ENCODE measurements around the gene TOMM70.
"Not testable (repeated sequence)": the region's sequence is repeated elsewhere in the genome, so short reads cannot be mapped to it uniquely, and the experiment has no call there.

The TOMM70 gene

GRCh38 chr3:100361897-100362296 is 39.0 kb downstream of the TOMM70 start:
- DNase-seq: no peak

- DNase-seq: no peak
Measured at GRCh38 chr3:100360757-100361496, 40.0 kb downstream of the TOMM70 start.

- no peak for DNase-seq
Measured at GRCh38 chr3:100359035-100359434, 41.9 kb downstream of the TOMM70 start.

GRCh38 chr3:100358413-100358812 is 42.5 kb downstream of the TOMM70 start:
- no peak for DNase-seq

- DNase-seq: peak; percentile 54 to 81
Measured at GRCh38 chr3:100354850-100355249, 46.0 kb downstream of the TOMM70 start.

DNA sequence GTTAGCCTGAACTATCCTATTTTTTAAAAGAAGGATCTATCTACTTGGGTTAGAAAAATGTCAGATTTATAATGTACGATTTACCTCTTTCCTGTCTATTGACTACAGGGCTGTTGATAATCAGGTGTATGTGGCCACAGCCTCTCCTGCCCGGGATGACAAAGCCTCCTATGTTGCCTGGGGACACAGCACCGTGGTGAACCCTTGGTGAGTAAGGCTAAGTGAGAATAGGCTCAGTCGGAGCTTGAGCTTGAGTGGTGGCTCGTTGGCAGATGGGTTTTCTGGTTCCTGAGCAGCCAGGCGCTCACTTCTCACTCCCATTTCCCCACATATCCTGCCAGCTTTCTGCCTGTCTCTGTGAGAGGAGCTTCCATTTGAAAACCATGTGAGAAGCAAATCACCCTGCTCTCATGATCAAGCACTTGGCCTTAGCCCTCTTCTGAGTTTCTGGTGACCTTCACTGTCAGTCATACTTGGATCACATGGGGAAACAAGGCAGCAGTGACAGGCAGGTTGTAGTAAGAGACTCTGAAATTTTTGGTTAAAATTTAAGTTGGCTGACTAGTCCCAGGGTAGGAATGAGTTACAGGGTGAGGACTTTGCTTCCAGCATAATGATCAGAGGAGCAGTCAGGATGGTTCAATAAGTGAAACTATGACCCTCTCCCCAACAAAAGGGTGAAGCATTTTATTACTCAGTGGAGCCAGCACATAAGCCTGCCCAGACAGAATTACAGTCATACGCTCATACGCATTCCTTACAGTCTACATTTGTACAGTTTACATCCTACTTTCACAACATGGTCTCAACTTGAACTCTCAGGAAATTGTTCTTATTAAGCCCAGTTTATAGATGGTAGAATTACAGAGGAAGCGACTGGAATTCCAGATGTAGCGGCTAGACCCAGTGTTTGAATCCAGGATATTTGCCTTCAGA is 48.3 kb downstream of the TOMM70 start:
- no peak for DNase-seq

DNA sequence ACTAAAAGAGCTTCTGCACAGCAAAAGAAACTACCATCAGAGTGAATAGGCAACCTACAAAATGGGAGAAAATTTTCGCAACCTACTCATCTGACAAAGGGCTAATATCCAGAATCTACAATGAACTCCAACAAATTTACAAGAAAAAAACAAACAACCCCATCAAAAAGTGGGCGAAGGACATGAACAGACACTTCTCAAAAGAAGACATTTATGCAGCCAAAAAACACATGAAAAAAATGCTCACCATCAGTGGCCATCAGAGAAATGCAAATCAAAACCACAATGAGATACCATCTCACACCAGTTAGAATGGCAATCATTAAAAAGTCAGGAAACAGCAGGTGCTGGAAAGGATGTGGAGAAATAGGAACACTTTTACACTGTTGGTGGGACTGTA is 49.1 kb downstream of the TOMM70 start:
- DNase-seq: not testable (repeated sequence)

DNA sequence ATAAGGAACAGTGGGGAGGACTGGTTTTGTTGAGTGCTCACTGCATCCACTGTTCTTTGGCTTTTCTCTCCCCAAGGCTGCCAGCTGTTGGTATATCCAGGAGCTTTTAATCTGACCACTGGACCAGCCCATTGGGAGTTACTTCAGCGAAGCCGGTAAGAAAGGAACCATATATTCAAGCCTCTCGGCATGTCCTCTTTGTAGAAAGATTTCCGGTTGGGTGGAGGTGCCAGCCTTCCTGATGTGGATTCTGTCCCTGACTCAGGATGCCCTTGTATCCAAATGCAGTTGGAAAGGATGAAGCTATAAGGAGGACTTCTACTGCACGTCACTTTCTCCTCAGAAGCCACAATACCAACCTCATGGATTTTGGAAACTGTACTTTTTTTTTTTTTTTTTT is 52.2 kb downstream of the TOMM70 start:
- no peak for DNase-seq

DNA sequence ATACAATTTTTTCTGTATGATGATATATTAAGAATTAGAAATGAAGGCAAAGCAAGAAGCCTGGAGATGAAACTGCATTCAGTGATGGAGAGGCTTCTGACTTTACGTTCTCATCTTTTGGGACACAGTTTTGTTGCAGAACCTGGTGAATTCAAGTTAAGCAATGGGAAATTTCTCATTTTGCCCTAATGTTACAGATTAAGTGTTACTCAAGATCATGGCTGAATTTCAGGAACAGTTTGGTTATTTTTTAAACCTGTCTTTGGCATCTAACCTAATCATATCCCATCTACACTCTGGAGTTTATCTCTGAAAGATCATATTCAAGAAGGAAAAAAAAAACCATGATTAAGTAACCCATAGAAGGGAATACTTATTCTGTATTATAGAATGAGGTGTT is 60.4 kb downstream of the TOMM70 start:
- no peak for DNase-seq

DNA sequence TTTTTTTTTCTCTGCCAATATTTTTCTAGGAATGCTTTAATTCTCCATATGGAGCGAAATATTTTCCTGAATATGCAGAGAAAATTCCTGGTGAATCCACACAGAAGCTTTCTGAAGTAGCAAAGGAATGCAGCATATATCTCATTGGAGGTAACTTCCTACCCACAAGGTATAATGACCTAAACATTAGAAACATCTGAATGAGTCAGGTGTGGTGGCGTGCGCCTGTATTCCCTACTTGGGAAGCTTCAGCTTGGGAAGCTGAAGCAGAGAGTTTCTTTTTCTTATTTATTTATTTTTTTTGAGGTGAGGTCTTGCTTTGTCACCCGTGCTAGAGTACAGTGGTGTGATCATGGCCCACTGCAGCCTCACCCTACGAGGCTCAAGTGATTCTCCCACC is 61.1 kb downstream of the TOMM70 start:
- no peak for DNase-seq

DNA sequence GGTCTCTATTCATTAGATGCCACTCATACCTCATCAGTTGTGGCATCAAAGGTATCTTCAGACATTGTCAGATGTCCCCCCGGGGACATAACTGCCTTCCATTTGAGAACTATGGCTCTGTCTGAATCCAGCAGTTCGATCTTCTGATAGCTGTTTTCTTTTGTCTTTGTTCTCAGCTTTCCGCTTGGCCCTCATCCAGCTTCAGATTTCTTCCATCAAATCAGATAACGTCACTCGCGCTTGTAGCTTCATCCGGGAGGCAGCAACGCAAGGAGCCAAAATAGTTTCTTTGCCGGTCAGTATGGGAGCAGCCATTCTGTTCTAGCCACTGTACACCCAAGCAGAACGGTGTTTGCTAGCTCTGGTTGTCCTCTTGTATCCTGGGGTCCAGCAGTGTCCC is 62.0 kb downstream of the TOMM70 start:
- DNase-seq: no peak

DNA sequence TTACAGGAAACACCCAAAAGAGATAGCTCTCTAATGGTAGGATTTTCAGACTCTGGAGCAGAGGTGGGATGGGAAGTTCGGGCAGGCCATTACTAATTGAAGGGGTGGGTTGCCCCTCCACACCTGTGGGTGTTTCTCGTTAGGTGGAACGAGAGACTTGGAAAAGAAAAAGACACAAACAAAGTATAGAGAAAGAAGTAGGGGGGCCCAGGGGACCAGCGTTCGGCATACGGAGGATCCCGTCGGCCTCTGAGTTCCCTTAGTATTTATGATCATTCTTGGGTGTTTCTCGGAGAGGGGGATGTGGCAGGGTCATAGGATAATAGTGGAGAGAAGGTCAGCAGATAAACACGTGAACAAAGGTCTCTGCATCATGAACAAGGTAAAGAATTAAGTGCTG is 64.7 kb downstream of the TOMM70 start:
- DNase-seq: not testable (repeated sequence)

- DNase-seq: peak in 1 of 2 experiments; percentile 43
Measured at GRCh38 chr3:100335434-100335833, 65.5 kb downstream of the TOMM70 start.

DNA sequence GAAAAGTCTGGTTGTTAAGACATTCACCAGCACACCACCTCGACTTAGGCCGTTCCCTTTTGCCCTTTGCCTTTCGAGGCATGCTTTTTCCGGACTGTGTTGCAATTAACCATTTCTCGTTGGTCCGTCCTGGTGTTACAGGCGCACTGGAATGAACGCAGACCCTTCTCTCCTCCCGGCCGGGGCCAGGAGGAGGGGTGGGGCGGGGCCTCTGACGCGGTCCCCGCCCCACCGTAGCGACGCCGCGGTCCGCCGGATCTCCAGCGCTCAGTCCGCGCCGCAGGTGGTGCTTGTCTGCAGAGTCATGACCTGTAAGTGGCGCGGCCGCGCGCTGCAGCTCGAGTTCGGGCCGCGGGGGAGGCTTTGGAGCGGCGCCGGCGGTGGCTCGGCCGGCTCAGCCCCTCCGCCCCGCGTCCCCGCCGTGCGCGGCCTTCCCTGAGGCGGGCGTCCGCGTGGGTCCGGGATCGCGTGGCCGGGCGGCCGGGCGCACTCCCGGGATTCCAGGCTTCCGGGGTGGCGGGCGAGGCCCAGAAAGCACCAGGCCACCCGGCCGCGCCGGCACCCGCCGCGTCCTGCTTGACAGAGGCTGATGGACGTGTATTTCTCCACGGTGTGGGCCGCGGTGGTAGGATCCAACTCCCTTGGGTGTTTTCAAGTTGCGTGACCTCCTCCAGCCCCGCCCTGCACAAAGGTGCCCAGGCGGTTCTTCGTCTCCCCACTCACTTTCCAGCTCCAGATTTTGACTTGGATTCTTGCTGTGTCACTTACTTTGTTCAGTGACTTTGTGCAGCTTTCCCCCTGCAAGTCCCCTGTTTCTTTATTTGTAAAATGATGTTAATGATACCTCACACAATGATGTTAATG is 66.2 kb downstream of the TOMM70 start, which contains the start of gene NIT2:
TSS of gene NIT2 (plus strand) at position 270 of the 864 bp plus-strand sequence. CDS start at position 305, 35 bp downstream.
- peak; percentile 65 to 83 for DNase-seq

DNA sequence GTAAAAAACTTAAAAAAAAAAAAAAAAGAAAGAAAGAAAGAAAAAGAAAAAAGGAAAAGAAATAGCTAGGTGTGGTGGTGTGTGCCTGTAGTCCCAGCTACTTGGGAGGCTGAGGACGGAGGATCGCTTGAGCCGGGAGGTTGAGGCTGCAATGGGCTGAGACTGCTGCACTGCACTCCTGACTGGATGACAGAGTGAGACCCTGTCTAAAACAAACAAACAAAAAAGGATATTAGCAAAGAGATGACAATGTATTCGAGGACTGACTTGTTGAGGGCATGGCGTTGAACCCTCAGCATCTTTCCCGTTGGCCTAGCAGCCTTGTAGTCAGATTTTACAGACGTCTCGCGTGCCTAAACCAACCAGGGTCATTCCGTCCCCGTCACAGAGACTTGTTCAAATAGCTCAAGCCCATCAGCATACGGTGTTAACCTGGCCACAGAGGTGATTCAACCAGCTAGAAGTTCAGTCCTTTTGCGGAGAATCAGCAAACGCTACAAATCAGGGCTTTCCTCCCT is 66.9 kb downstream of the TOMM70 start:
- no peak for DNase-seq

GRCh38 chr3:100333051-100333450 is 67.8 kb downstream of the TOMM70 start:
- DNase-seq: no peak

GRCh38 chr3:100331660-100332059 is 69.2 kb downstream of the TOMM70 start:
- DNase-seq: no peak

DNA sequence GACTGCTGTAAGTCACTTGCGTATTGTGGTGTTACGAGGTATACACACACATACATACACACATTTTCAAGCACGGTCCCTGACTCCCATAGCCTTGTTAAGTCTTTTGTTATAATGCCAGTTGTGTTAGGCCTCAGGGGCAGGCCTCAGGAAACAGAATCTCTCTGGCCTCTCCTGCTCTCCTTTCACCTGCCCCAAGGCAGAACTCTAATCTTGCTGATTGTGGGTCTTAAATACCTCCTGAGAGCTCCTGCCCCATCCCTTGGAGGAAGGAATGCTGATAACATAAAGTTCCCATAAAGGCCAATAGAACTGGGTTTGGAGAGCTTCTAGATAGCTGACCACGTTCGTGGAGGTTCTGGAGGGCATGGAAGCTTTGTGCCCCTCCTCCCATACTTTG is 70.2 kb downstream of the TOMM70 start:
- DNase-seq: no peak

DNA sequence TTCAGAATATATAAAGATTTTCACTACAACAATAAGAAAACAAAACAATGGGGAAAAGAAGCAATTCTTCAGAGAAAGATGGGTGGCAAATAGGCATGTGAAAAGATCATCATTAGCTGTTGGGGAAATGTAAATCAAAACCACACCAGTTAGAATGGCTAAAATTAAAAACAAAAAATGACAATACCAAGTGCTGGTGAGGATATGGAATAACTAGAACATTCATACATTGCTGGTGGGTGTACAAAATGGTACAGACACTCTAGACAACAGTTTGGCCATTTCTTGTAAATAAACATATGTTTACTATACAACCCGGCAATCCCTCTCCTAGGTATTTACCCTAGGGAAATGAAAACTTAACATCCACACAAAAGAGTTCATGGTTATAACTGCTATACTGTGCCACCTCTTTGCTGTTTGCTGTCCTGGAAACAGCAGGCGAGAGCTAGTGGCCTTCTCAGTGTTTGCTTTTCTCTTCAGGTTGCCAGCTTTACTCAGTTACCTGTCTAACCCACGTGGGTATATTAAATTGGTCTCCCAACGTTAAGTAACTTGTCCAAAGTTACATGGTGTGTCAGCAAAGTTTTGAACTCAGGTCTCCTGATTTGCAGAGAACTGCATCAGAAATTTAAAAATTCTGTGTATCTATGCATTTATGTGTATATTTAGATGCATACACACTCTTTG is 70.9 kb downstream of the TOMM70 start:
- DNase-seq: no peak

DNA sequence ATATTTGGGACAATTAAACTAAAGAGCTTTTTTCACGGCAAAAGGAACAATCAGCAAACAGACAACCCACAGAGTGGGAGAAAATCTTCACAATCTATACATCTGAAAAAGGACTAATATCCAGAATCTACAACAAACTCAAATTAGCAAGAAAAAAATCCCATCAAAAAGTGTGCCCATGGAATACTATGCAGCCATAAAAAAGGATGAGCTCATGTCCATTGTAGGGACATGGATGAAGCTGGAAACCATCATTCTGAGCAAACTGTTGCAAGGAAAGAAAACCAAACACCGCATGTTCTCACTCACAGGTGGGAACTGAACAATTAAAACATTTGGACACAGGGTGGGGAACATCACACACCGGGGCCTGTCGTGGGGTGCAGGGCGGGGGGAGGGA is 73.5 kb downstream of the TOMM70 start:
- not testable (repeated sequence) for DNase-seq

GRCh38 chr3:100325827-100326226 is 75.1 kb downstream of the TOMM70 start:
- no peak for DNase-seq

DNA sequence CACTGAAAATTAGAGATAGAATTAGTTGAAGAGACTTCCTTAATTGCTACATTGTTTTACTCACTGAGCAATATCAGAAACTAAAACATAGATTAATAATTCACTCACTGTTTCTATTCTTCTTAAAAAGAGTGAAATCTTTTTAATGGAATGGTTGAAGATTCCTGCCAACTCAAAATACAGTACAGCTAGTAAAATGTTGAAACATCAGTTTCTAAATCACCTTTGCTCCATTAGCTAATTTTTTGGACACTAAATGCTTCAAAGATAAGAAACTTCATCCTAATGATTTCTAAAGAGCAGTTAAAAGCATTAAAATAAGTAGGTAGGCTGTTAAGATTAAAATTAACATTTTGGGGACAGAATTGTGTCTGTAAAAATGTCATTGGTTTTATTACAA is 76.8 kb downstream of the TOMM70 start:
- no peak for DNase-seq

Measured in NCI-H524 (cell line).